DMS 273 (cell line): ENCODE measurements around the gene IGSF11.
A peak's percentile ranks its signal among the peaks of the same experiment; 100 is the strongest.
"Not testable (repeated sequence)": the region's sequence is repeated elsewhere in the genome, so short reads cannot be mapped to it uniquely, and the experiment has no call there.

Source experiments
- DNase-seq: peaks from one replicate; lab custom pipeline; 2025; ENCODE audit not compliant: unreplicated experiment; lab: John Stamatoyannopoulos, UW

Gene IGSF11

GRCh38 chr3:119034256-119035013 lies at the start of gene IGSF11:
Gene IGSF11, minus strand, starts transcription at chr3:119034846. Its CDS starts 264 bp downstream, at chr3:119034582.
- peak; percentile 99 for DNase-seq

- no peak for DNase-seq
Observed at GRCh38 chr3:119080364-119080763, 45.7 kb upstream of the IGSF11 start.

- no peak for DNase-seq
Observed at GRCh38 chr3:119073258-119074001, 38.8 kb upstream of the IGSF11 start.

GRCh38 chr3:119072451-119072850 lies 37.8 kb upstream of the IGSF11 start:
- not testable (repeated sequence) for DNase-seq

- peak; percentile 11 for DNase-seq
Observed at GRCh38 chr3:119069725-119070124, 35.1 kb upstream of the IGSF11 start.

GRCh38 chr3:119063471-119063870 lies 28.8 kb upstream of the IGSF11 start:
- no peak for DNase-seq

- DNase-seq = no peak
Observed at GRCh38 chr3:119062892-119063291, 28.2 kb upstream of the IGSF11 start.

- DNase-seq = no peak
Observed at GRCh38 chr3:119044593-119044992, 9.9 kb upstream of the IGSF11 start.

- DNase-seq = no peak
Observed at GRCh38 chr3:119042162-119042561, 7.5 kb upstream of the IGSF11 start.

- DNase-seq = no peak
Observed at GRCh38 chr3:119035014-119035346, 334 bp upstream of the IGSF11 start.

GRCh38 chr3:119033393-119034255 lies 1.0 kb downstream of the IGSF11 start:
- peak; percentile 58 for DNase-seq

GRCh38 chr3:119025171-119025795 lies 9.4 kb downstream of the IGSF11 start:
- DNase-seq = peak; percentile 47

GRCh38 chr3:119019767-119020518 lies 14.7 kb downstream of the IGSF11 start:
- DNase-seq = peak; percentile 63

GRCh38 chr3:119018690-119019463 lies 15.8 kb downstream of the IGSF11 start:
- DNase-seq = peak; percentile 89

GRCh38 chr3:119015942-119016341 lies 18.7 kb downstream of the IGSF11 start:
- DNase-seq = peak; percentile 67

GRCh38 chr3:119013951-119014350 lies 20.7 kb downstream of the IGSF11 start:
- DNase-seq = peak; percentile 98

- DNase-seq = peak; percentile 45
Observed at GRCh38 chr3:119011528-119011927, 23.1 kb downstream of the IGSF11 start.

- no peak for DNase-seq
Observed at GRCh38 chr3:118997190-118997589, 37.5 kb downstream of the IGSF11 start.

GRCh38 chr3:118991775-118992174 lies 42.9 kb downstream of the IGSF11 start:
- DNase-seq = peak; percentile 62
